ENCODE measurements around the gene CSRP1. TPM values are rescaled to one million over a fixed set of nuclear protein-coding genes. Genes with fewer than 3 reads are reported as not detected.

Gene CSRP1
- total and polyA plus RNA-seq, 9 of the 15 experiments (the other 6 are each of a cell fraction or from before 2014, with no cell fraction given) = 6.8 to 39.4 (median 23.7) TPM

GRCh38 chr1:201537467-201537866 lies 30.5 kb upstream of the CSRP1 start (continued):
- TF ChIP-seq HMG20A (CRISPR knock-in tag; conservative IDR thresholded peaks at IDR 0.05) (no peak), CREB5 (CRISPR knock-in tag; IDR thresholded peaks at IDR 0.05) (no peak), ZNF780A (CRISPR knock-in tag; IDR thresholded peaks at IDR 0.05) (no peak), CREM (IDR thresholded peaks at IDR 0.05; ENCODE audit: low read depth) (no peak), ZNF436 (CRISPR knock-in tag; IDR thresholded peaks at IDR 0.05) (no peak), ZNF175 (CRISPR knock-in tag; IDR thresholded peaks at IDR 0.05; ENCODE audit: low read depth) (no peak), TOE1 (IDR thresholded peaks at IDR 0.05; ENCODE audit: borderline replicate concordance) (no peak), TOE1 (CRISPR knock-in tag; IDR thresholded peaks at IDR 0.05; ENCODE audit: borderline replicate concordance, low read depth) (no peak), MCM7 (IDR thresholded peaks at IDR 0.05) (no peak), KDM5B (IDR thresholded peaks at IDR 0.05; ENCODE audit: insufficient replicate concordance, low read depth, low read length) (no peak), ZNF778 (CRISPR knock-in tag; IDR thresholded peaks at IDR 0.05) (no peak), NCOA1 (IDR thresholded peaks at IDR 0.05; ENCODE audit: low read depth) (no peak), FOS (IDR thresholded peaks at IDR 0.05; ENCODE audit: extremely low read depth, insufficient read length) (no peak), ZBTB5 (IDR thresholded peaks at IDR 0.05) (no peak), SMAD4 (CRISPR knock-in tag; conservative IDR thresholded peaks at IDR 0.05) (no peak), ADNP (tag; IDR thresholded peaks at IDR 0.05) (peak; percentile 89), HDAC2 (IDR thresholded peaks at IDR 0.05) (peak; percentile 74; the same call in 1 of the 2 replicates), PYGO2 (tag; IDR thresholded peaks at IDR 0.05) (no peak), ESRRB (CRISPR knock-in tag; IDR thresholded peaks at IDR 0.05; ENCODE audit: borderline replicate concordance) (no peak)
